ENCODE results near the gene LYPD6B. TPM values are rescaled to one million over a fixed set of nuclear protein-coding genes. Genes with fewer than 3 reads are reported as not detected.

The LYPD6B gene
- total RNA-seq, 1 donor from 2014 or later: not detected

- Mint-ChIP-seq H3K27ac (ENCODE audit: unreplicated experiment) (no peak overlapping the region), H3K36me3 (ENCODE audit: low read depth) (no peaks in the 10 kb centered on the region), H3K27me3 (ENCODE audit: low read depth) (no peaks in the 10 kb centered on the region), H3K4me3 (no peak overlapping the region), H3K9me3 (peaks cover 3% of the 10 kb centered on the region), H3K4me1 (no peaks in the 10 kb centered on the region)
- TF ChIP-seq CTCF (conservative IDR thresholded peaks at IDR 0.05): no peak
- DNase-seq (ENCODE audit: low read depth, low spot score): no peak
Observed at GRCh38 chr2:149068225-149068995, 29.9 kb downstream of the LYPD6B start.

- Mint-ChIP-seq H3K36me3 (ENCODE audit: low read depth) (no peaks in the 10 kb centered on the region), H3K4me3 (no peak overlapping the region)
Observed at GRCh38 chr2:149068996-149069888, 30.7 kb downstream of the LYPD6B start.

GRCh38 chr2:149070681-149071320 lies 32.3 kb downstream of the LYPD6B start:
- H3K36me3 Mint-ChIP-seq (ENCODE audit: low read depth): no peaks in the 10 kb centered on the region
- no peaks in the 10 kb centered on the region for H3K27me3 Mint-ChIP-seq (ENCODE audit: low read depth)
- peaks cover 3% of the 10 kb centered on the region for H3K4me1 Mint-ChIP-seq
- H3K4me3 Mint-ChIP-seq: no peak overlapping the region
- H3K9me3 Mint-ChIP-seq: peaks cover 3% of the 10 kb centered on the region
- TF ChIP-seq CTCF (conservative IDR thresholded peaks at IDR 0.05): no peak
- H3K27ac Mint-ChIP-seq (ENCODE audit: unreplicated experiment): no peak overlapping the region
- no peak for DNase-seq (ENCODE audit: low read depth, low spot score)

More at GRCh38 chr2:149068996-149069888, 30.7 kb downstream of the LYPD6B start:
- TF ChIP-seq CTCF (conservative IDR thresholded peaks at IDR 0.05): no peak
- peaks cover 3% of the 10 kb centered on the region for H3K9me3 Mint-ChIP-seq
- H3K27ac Mint-ChIP-seq (ENCODE audit: unreplicated experiment): no peak overlapping the region
- DNase-seq (ENCODE audit: low read depth, low spot score): no peak
- H3K4me1 Mint-ChIP-seq: no peaks in the 10 kb centered on the region
- H3K27me3 Mint-ChIP-seq (ENCODE audit: low read depth): no peaks in the 10 kb centered on the region

- H3K4me3 Mint-ChIP-seq: no peak overlapping the region
- peaks cover 24% of the 10 kb centered on the region for H3K4me1 Mint-ChIP-seq
- no peaks in the 10 kb centered on the region for H3K9me3 Mint-ChIP-seq
- TF ChIP-seq CTCF (conservative IDR thresholded peaks at IDR 0.05): no peak
- DNase-seq (ENCODE audit: low read depth, low spot score): no peak
- H3K36me3 Mint-ChIP-seq (ENCODE audit: low read depth): no peaks in the 10 kb centered on the region
- H3K27me3 Mint-ChIP-seq (ENCODE audit: low read depth): no peaks in the 10 kb centered on the region
- no peak overlapping the region for H3K27ac Mint-ChIP-seq (ENCODE audit: unreplicated experiment)
Observed at GRCh38 chr2:149075105-149075504, 36.6 kb downstream of the LYPD6B start.

GRCh38 chr2:149075853-149076252 lies 37.4 kb downstream of the LYPD6B start:
- Mint-ChIP-seq H3K36me3 (ENCODE audit: low read depth) (no peaks in the 10 kb centered on the region), H3K9me3 (no peaks in the 10 kb centered on the region), H3K27ac (ENCODE audit: unreplicated experiment) (no peak overlapping the region), H3K4me3 (no peak overlapping the region), H3K27me3 (ENCODE audit: low read depth) (no peaks in the 10 kb centered on the region), H3K4me1 (peaks cover 26% of the 10 kb centered on the region)
- TF ChIP-seq CTCF (conservative IDR thresholded peaks at IDR 0.05): no peak
- DNase-seq (ENCODE audit: low read depth, low spot score): no peak

Measured in neural crest cell (in vitro differentiated cells).